DLD1 (cell line): ENCODE results near the gene SPATA31A1.
"Not testable (repeated sequence)": the region's sequence is repeated elsewhere in the genome, so short reads cannot be mapped to it uniquely, and the experiment has no call there.

Experiments
- in situ Hi-C: cut with HindIII; loops from 2 replicates; pipeline ENCODE4 v1.10.0; 2017; ENCODE audit warnings: low sequenced_read_pairs

Gene SPATA31A1

DNA sequence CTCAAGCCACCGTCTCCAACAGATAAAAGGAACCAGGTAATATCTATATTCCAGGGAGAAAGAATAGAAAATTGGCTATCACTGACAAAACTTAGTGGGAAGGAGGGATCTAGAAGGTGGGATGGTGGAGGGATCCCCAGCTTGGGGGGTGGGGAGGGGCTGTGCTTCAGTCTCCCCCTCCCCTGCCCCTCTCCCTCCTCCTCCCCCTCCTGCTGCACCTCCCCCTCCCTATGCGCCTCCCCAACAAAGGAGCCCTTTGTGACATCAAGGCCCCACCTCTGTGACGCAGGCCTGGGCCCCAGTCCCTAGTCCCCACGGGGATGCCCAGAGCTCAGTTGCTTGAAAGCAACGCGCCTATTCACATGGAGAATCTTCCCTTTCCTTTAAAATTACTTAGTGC, at the start of gene SPATA31A1:
Gene SPATA31A1 (plus strand): TSS at position 301 of the 400 bp plus-strand sequence. CDS start 62 bp downstream, at position 363.
- in situ Hi-C loops: not testable (repeated sequence)

DNA sequence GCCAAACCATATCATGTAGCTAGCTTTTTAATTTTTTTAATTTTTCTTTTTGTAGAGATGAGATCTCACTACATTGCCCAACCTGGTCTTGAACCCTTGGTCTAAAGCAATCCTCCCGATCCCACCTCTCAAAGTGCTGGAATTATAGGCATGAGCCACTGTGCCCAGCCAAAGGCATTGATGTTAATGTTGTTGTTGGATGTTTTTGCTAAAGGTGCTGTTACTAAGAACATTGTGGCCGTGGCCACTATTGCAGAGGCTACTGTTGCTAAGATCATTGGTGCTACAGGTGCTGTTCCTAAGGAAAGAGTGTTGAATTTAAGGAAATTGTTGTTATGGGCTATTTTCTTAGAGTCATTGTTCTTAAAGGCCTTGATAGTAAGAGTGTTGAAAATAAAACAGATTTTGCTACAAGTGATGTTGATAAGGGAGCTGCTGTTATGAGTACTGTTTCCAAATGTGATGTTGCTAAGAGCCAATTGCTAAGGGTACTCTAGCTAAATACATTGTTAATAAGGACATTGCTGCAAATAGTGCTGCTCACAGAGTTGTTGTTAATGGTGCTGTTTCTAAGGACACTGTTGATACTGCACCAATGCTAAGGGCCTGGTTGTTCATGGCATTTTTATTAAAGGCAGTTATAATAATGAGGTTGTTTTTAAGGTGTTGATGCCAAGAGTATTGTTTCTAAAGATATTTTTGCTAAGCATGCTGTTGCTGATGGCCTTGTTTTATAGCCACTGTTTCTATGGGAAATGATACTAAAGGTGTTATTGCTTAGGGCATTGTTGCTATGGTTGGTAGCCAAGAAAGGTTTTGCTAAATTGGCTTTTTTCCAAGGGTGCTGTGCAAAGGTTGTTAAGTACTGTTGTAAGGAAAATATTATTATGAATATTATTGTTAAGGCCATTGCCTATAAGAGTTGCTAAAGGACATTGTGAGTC, 52.1 kb downstream of the SPATA31A1 start:
- in situ Hi-C loops: not testable (repeated sequence)

GRCh38 chr9:39411254-39411940, 55.9 kb downstream of the SPATA31A1 start:
- in situ Hi-C loops: not testable (repeated sequence)
